Smooth muscle cell (in vitro differentiated cells): Measurements from ENCODE around the gene CCPG1. TPM values are rescaled to one million over a fixed set of nuclear protein-coding genes. Genes with fewer than 3 reads are reported as not detected.

Experiments
- DNase-seq: peaks from one replicate; lab custom pipeline; 2025; ENCODE audit not compliant: unreplicated experiment; lab: John Stamatoyannopoulos, UW
- H2AFZ ChIP-seq: fragments of 200-600 bp; sonication (generic); 2 replicates; pipeline ENCODE4 v1.6.0; 2016; ENCODE audit warnings: antibody characterized with exemption, low read depth, mild to moderate bottlenecking
- H3F3A ChIP-seq: fragments of 200-600 bp; sonication (generic); 2 replicates; pipeline ENCODE4 v1.6.0; 2017; ENCODE audit warnings: antibody characterized with exemption, low read depth
- H3K27ac ChIP-seq: fragments of 200-600 bp; sonication (generic); 2 replicates; pipeline ENCODE4 v1.5.1; 2016; ENCODE audit warnings: low read depth, mild to moderate bottlenecking
- H3K27me3 ChIP-seq: fragments of 200-600 bp; sonication (generic); 2 replicates; pipeline ENCODE4 v1.6.1; 2016; ENCODE audit warnings: low read depth, mild to moderate bottlenecking
- H3K36me3 ChIP-seq: fragments of 200-600 bp; sonication (generic); 2 replicates; pipeline ENCODE4 v1.5.1; 2016; ENCODE audit warnings: low read depth
- H3K4me1 ChIP-seq: fragments of 200-600 bp; sonication (generic); 2 replicates; pipeline ENCODE4 v1.5.1; 2016; ENCODE audit warnings: low read depth
- H3K4me2 ChIP-seq: fragments of 200-600 bp; sonication (generic); 2 replicates; pipeline ENCODE4 v1.6.0; 2016; ENCODE audit warnings: mild to moderate bottlenecking
- H3K4me3 ChIP-seq: fragments of 200-600 bp; sonication (generic); 2 replicates; pipeline ENCODE4 v1.5.1; 2016; ENCODE audit warnings: mild to moderate bottlenecking
- H3K79me2 ChIP-seq: fragments of 200-600 bp; sonication (generic); 2 replicates; pipeline ENCODE4 v1.6.0; 2016; ENCODE audit warnings: low read depth, mild to moderate bottlenecking
- H3K9ac ChIP-seq: fragments of 200-600 bp; sonication (generic); 2 replicates; pipeline ENCODE4 v1.6.0; 2016; ENCODE audit warnings: low read depth
- H3K9me3 ChIP-seq: fragments of 200-600 bp; sonication (generic); replicated peaks from 2 replicates; pipeline ENCODE4 v1.5.1; 2016; ENCODE audit warnings: low read depth
- H4K20me1 ChIP-seq: fragments of 200-600 bp; sonication (generic); 2 replicates; pipeline ENCODE4 v1.6.0; 2016; ENCODE audit warnings: low read depth
- WGBS: methylation state at CpG from one replicate; pipeline ENCODE4 v1.1.7; 2016; ENCODE audit warnings: low lambda C conversion rate; 5-methylcytosine and 5-hydroxymethylcytosine counted together
- polyA plus RNA-seq: library from polyadenylated mRNA; unstranded; fragments of >200 nt; fragmentation: Nextera tagmentation; extraction: Ambion mirVana; gene quantifications from 2 replicates; pipeline ENCODE4 v1.2.1, GENCODE V29; 2016
- total RNA-seq: library from RNA; depleted of rRNA; stranded (reverse); fragments of >200 nt; gene quantifications from 2 replicates; pipeline ENCODE4 v1.2.3, GENCODE V29; 2014
- TF ChIP-seq, protein P1 (sequence below): fragments of 200-600 bp; sonication (generic); IDR thresholded peaks from 2 replicates; pipeline ENCODE4 v1.5.1; 2017; ENCODE audit warnings: borderline replicate concordance, mild to moderate bottlenecking, antibody characterized with exemption; ENCODE audit not compliant: insufficient read depth, poor library complexity, severe bottlenecking

The CCPG1 gene
- total and polyA plus RNA-seq, 2 experiments from 2014 or later, result 24.9 to 39.1 TPM

DNA sequence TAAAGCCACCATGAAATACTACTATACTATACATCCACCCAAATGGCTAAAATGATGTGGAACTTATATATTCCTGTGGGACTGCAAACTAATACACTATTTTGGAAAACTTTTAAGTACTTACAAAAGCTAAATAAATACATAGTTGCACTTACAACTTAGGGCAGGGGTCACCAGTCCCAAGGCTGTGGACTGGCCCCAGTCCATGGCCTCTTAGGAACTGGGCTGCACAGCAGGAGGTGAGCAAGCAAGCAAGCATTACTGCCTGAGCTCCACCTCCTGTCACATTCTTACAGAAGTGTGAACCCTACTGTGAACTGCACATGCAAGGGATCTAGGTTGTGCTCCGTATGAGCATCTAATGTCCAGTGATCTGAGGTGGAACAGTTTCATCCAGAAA is 71.0 kb downstream of the CCPG1 start:
- TF ChIP-seq, protein P1, sequence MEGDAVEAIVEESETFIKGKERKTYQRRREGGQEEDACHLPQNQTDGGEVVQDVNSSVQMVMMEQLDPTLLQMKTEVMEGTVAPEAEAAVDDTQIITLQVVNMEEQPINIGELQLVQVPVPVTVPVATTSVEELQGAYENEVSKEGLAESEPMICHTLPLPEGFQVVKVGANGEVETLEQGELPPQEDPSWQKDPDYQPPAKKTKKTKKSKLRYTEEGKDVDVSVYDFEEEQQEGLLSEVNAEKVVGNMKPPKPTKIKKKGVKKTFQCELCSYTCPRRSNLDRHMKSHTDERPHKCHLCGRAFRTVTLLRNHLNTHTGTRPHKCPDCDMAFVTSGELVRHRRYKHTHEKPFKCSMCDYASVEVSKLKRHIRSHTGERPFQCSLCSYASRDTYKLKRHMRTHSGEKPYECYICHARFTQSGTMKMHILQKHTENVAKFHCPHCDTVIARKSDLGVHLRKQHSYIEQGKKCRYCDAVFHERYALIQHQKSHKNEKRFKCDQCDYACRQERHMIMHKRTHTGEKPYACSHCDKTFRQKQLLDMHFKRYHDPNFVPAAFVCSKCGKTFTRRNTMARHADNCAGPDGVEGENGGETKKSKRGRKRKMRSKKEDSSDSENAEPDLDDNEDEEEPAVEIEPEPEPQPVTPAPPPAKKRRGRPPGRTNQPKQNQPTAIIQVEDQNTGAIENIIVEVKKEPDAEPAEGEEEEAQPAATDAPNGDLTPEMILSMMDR, result no peak
- H3K27ac ChIP-seq, result no peak overlapping the region
- H3K9me3 ChIP-seq, result no peaks in the 10 kb centered on the region
- H3K27me3 ChIP-seq, result no peaks in the 10 kb centered on the region
- H3F3A ChIP-seq, result no peaks in the 10 kb centered on the region
- peaks cover 5% of the 10 kb centered on the region for H3K36me3 ChIP-seq
- no peak overlapping the region for H3K4me3 ChIP-seq
- H3K9ac ChIP-seq, result no peak overlapping the region
- no peak overlapping the region for H3K4me2 ChIP-seq
- no peak overlapping the region for H2AFZ ChIP-seq
- H3K4me1 ChIP-seq, result no peaks in the 10 kb centered on the region
- H3K79me2 ChIP-seq, result no peaks in the 10 kb centered on the region
- DNase-seq, result no peak
- no peaks in the 10 kb centered on the region for H4K20me1 ChIP-seq
- 85% methylated on average over 1 of the region's 1 CpG for WGBS

DNA sequence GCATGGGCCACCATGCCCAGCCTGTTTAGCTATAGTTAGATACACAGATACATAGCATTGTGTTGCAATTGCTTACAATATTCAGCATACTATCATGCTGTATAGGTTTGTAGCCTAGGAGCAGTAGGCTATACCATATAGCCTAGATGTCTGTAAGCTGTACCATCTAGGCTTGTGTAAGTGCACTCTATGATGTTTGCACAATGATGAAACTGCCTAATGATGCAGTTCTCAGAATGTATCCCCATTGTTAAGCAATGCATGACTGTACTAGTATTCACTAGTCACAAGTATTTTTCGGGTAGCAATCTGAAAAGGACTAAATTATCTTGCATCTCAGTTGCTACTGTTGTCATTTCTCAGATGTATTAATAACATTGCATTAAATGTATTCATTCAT is 73.2 kb downstream of the CCPG1 start:
- 96% methylated on average over 1 of the region's 1 CpG for WGBS
- Histone ChIP-seq H3F3A (no peaks in the 10 kb centered on the region), H3K4me1 (no peaks in the 10 kb centered on the region), H3K4me2 (no peak overlapping the region), H3K79me2 (no peaks in the 10 kb centered on the region), H4K20me1 (no peaks in the 10 kb centered on the region), H2AFZ (no peak overlapping the region), H3K27ac (no peak overlapping the region), H3K9ac (no peak overlapping the region), H3K4me3 (no peak overlapping the region), H3K36me3 (peaks cover 5% of the 10 kb centered on the region), H3K9me3 (no peaks in the 10 kb centered on the region), H3K27me3 (no peaks in the 10 kb centered on the region)
- DNase-seq, result no peak
- TF ChIP-seq, protein P1, result no peak

DNA sequence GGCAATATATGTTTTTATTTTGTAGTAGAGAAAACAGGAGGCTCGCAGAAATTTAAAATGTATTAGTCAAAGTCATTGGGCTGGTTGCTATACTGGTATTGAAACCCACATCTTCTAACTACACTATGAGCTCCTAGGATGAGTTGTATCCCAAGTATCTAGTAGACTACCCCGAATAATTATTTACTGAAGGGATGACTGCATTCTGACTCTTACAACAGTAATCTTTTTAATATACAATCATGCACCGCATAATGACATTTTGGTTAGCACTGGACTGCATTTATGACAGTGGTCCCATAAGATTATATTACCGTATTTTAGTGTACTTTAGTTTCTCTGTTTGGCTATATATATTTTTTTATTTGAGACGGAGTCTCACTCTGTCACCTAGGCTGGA is 73.8 kb downstream of the CCPG1 start:
- Histone ChIP-seq H3K9me3 (no peaks in the 10 kb centered on the region), H3K4me1 (no peaks in the 10 kb centered on the region), H4K20me1 (no peaks in the 10 kb centered on the region), H3K4me3 (no peak overlapping the region), H3K27ac (no peak overlapping the region), H3K27me3 (no peaks in the 10 kb centered on the region), H2AFZ (no peak overlapping the region), H3K36me3 (peaks cover 4% of the 10 kb centered on the region), H3K79me2 (no peaks in the 10 kb centered on the region), H3F3A (no peaks in the 10 kb centered on the region), H3K9ac (no peak overlapping the region), H3K4me2 (no peak overlapping the region)
- TF ChIP-seq, protein P1, result no peak
- 84% methylated on average over 5 of the region's 5 CpGs for WGBS
- DNase-seq, result no peak

DNA sequence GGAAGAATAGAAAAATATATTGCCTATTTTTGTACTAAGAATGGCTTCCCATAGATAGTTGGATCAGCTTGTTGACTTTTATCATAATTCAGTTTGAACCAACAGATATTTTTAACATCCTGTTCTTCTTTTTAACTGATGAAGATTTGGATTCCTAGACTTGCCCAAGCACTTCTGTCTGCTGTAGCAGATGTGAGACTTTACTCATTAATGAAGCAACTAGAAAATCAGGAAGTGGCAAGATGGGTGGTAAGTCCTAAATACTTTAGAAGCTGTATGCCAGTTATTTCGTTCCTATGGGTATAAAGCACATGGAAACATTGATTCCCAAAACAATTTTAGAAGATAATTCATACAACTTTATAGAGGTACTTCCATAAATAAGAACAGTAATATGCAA is 80.8 kb downstream of the CCPG1 start:
- WGBS, result 90% methylated on average over 1 of the region's 1 CpG
- Histone ChIP-seq H3K9ac (no peak overlapping the region), H2AFZ (no peak overlapping the region), H3K4me3 (no peak overlapping the region), H3K4me1 (peaks cover 9% of the 10 kb centered on the region), H3K9me3 (no peaks in the 10 kb centered on the region), H3K36me3 (no peaks in the 10 kb centered on the region), H3F3A (no peaks in the 10 kb centered on the region), H3K27me3 (no peaks in the 10 kb centered on the region), H3K27ac (no peak overlapping the region), H3K79me2 (no peaks in the 10 kb centered on the region), H3K4me2 (no peak overlapping the region), H4K20me1 (no peaks in the 10 kb centered on the region)
- TF ChIP-seq, protein P1, result no peak
- DNase-seq, result no peak
